Hypothalamus (tissue), 51 donors: Measurements from ENCODE around the gene COL5A2.

Experiments
- DNase-seq, 51 donors: peaks; one replicate each; lab custom pipeline; 2025; lab: John Stamatoyannopoulos, UW

COL5A2 gene

DNA sequence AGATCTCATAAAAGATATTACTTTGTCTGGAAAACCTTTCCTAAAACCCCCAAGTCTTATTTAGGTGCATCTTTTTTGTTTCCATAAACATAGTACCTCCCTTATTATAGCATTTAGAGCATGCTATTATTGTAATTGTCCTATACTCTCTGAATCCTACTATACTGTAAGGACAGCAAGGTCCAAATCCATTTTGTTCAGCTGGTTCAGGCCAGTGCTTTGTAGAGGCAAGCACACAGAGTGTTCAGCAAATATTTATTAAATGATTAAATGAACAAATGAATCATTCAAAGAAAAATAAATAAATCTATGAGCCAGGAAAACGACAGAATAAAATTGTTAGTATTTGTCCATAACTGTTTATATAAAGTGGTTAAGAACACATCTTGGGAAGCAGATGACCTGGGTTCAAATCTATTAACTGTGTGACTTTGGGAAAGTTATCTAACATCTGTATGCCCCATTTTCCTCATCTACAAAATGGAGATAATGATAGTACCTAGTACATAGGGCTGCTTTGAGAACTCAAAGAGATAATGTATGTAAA, 119.4 kb downstream of the COL5A2 start:
- no peak for DNase-seq

DNA sequence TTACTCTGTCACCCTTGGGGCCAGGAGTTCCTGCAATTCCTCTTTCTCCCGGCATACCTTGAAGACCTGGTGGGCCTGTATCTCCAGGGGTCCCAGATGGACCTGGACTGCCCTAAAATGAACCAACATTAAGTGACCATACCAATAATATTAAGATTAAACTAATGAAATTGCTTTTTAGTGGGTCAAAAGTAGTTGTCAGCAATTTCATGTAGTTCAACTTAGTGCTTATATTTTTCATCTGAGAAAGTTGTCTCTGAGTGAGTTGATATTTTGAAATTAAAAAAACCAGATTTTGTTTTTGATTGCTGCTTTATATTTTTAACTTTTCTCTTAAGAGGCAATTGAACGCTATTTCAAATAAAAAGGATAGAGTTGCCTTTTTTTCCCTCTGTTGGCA, 122.2 kb downstream of the COL5A2 start:
- no peak for DNase-seq

DNA sequence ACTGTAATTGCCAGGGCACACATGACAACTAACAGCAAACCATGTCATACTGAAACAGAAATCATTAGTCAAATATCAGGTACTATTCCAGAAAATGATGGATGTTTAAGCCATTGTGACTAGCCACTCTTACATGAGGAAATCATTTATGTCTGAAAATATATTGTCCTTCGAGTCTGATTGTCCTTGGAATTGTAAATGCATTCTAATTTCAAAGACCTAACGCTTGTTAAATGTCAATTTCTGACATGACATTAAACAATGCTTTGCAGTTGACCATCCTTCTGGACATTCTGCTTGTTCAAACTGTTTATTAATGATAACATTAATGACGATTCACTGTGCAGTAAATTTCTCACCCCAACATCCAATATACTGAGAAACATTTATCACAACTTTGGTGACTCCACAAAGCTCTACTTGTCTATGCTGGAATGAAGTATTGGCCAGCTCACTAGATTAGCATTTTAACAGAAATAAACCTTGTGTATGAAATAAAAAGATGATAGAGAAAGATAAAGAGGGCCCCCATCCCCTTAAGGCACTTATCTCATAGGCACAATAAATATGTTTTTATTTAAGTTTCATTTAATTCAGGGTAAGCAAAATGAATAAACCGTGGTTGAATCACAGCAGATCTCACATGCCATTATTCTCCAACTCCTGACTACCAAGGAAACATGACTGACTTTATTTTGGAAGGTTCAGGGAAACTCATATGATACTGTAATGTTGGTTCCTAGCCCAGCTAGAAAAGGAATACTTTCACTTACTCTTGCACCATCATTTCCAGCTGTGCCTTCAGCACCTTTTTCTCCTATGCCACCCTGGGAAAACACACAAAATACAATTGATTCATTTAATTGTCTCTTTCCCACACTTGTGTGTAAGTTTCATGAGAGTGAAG, 123.1 kb downstream of the COL5A2 start:
- DNase-seq = no peak

DNA sequence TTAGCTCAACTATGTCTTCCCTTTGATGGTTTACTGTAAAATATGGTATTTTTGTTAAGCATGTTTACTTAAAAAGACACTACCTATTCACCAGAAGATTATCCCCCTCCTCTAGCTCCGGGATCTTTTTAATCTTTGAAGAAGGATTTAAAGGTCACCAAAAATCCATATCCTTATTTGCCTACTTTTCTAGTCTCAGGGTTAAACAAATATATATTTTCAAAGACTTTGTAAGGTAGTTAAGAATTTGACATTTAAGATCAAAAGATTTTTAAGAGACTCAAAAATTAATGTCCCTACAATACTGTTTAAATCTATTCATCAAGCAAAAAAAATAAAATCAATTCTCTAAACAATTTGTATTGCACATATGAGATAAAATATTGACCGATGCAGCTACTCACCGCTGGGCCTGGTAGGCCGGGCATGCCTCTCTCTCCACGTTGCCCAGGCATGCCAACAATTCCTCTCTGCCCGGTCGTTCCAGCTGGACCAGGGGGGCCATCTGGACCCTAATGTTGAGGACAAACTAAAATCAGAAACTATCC, 129.3 kb downstream of the COL5A2 start:
- no peak for DNase-seq

DNA sequence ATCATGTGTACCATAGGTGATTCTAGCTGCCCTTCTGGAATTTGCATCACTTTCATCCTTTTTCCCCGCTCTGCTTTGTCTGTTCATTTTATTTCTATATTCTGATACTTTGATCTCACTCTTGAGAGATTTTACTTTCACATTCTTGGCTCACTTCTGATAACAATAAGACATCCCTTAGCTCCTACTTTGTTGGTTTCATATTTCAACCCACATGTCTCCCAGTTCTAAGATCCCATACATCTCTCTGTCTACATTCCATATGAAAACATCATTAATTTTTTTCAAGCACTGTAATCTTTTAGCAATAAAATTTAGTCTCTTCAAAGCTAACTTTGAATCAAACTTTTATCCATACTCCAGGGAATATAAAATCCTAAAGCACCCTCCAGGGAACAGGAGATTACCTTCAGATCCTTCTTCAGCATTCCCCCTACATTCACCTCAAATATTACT, 129.8 kb downstream of the COL5A2 start:
- no peak for DNase-seq

DNA sequence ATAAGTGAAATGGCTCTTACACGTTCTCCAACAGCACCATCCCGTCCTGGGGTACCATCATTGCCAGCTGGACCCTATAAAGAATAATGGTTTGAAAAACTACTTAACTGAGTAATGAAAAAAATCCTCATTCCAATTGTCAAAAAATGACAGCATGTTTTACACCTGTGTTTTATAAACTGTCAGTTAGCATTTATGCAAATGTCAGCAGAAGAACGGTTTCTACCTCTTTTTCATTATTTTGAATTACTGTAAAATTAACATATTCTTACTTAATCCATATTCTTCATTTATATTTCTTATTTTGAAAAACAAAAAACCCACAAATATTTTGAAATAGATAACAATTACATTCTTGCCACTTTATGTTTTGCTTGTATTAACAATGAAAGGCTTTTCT, 131.4 kb downstream of the COL5A2 start:
- DNase-seq = no peak

DNA sequence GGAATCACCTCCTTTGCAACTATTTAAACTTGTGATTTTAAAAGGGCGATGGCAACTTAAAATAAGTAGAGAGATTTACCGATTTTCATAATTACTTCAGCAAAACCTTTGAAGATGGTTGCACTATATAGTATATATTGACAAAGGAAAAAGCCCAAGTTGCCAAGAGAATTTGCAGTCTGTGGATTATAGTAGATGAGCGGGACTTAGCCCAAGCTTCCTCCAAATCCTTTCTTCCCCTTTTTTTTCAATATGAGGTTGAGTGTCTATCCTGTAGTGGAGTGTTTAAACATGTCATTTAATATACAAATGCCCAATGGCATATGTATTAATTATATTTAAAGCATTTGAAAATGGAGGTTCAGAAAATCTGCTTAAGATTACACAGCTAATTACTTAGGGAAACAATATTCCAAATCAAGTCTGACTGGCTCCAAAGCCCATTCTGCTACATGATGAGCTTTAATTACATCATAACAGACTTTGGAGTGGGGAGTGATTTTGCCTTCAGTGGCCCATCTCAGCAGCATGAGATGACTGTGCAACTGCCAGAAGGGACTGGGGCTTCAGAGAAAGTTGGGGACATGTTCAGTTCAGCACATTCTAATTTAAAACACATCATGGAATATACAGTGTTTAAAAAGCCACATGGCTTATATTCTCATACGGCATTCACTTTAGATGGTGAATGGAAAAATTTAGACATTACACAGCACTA, 132.2 kb downstream of the COL5A2 start:
- DNase-seq = no peak

DNA sequence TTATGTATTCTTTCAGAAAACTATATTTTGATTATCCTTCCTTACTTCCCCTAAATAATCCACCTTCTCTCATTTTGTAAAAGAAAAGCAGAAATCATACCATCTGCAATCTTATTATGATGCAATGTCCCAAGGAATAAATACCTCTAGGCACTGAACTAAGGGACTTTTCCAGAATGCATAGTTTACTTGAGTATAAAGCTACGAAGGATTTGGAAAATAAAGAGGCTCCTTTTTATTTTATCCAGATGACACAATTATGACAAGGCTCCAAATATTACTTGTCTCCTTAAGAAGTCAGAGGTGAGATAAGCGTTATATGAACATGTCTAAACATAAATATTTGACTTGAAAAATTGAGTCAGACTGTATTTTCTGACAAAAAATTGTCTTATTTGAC, 133.2 kb downstream of the COL5A2 start:
- no peak for DNase-seq

DNA sequence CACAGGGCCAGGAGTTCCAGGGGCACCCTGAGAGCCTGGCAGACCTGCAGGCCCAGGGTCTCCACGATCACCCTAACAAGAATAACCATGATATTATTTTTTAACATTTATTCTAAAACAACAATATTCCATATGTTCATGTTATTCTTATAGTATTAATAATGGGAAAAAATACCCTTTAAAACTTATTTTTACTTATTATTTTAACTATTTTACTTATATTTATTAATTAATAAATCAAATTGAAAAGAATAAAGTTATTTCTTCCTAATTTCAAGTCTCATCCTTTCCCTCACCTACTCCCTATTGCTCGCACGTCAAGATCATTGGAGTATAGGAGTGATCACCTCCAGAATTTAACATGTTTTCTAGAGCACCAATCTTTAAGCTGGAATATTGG, 133.7 kb downstream of the COL5A2 start:
- DNase-seq = no peak

DNA sequence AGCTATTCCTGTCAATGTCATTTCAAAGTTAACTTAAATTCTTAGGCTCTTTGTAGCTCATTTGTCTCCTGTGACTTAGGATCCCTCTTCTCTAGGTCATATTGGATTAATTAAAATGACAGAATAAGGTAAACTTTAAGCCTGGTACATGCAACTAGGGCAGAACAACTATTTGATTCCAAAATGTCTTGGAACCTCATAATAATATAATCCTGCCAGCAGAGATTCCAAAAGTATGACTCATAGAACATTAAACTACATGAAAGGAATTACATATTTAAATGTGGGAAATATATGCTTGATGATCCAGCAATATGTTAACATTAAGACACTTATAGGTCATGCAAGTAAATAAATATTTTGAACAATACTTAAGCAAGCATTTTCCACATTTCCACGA, 142.0 kb downstream of the COL5A2 start:
- DNase-seq = no peak

DNA sequence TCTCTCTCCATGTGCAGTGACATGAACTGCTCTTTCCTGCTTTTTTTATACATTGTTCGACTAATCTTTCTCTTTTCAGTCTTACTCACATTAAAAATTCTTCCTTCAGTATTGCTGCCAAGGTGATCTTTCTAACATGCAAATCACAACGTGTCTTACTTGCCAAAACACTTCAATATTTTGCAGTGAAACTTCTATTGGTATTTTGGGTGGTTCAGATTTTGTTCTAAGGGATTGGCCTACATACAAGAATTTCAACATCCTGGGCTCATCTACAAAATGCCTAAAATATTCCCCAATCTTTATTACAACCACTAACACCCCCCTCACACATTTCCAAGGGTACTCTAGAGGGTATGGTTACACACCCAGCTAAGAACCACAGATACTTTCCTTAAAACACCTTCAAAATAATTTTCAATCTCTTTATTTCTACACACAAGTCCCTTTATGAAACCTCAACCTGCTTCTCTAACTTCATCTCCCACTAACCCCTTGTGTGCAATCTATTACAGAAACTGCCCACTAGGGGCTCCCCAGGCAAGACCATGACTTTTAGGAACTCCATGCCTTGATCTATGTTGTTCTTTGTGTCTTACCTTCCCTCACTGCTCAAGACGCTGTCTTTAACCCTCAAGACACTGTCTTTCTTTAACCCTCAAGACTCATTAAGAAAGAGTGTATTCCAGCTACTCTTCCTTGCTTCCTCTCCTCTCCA, 154.5 kb downstream of the COL5A2 start:
- DNase-seq = no peak

DNA sequence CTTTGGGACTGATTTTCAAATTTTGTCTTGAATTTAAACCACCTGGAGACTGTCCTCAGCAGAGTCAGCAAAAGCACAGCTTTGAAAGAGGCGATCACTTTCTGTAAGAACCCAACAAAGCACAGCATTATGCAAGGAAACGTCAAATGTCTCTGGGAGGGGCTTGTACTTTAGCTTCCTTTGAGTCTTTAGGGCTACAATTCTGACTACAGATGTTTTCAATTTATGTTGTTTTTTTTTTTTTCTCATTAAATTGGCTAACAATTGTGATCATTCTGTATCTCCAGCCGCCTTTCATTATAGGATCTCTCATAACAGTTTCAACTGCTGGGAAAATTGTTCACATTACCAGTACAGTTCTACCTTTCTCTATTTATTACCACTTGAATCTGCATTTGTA, 157.1 kb downstream of the COL5A2 start:
- DNase-seq = no peak

DNA sequence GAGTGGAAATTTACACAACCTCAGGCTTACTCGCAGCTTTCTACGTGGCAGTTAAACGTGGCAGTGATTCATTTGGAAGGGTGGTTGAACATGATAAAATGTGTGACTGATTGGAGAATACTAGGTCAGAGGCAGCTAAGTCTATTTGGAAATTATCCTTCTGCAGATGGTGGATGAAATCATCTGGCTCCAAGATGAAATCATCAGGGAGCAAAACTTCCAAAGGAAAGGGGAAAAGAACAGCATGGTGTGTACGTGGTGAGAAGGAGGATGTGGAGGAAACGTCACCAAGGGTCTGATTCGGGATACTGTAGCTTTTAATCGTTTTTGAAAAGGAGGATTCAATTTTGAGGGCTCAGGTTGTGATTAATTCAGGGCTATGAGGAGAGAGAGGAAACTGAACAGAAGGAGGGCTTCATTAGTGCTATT, 157.5 kb downstream of the COL5A2 start:
- DNase-seq = no peak

DNA sequence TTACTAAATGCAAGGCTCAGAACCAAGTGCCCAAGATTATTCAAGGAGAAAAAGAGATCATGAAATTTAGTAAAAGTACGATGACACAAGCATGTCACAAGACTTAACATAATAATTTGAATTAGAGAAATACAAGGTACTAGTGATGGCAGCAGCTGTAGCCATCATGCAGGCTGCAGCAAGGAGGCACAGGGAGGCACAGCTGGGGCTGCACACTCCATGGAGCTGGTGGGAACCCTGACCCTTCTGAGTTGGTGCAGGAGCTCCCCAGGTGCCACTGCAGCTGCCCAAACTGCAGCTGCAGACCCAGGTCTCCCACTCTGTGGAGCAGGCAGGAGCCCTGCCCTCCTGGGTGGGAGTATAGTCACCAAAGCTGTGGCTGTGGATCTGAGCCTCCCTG, 159.4 kb downstream of the COL5A2 start:
- no peak for DNase-seq

DNA sequence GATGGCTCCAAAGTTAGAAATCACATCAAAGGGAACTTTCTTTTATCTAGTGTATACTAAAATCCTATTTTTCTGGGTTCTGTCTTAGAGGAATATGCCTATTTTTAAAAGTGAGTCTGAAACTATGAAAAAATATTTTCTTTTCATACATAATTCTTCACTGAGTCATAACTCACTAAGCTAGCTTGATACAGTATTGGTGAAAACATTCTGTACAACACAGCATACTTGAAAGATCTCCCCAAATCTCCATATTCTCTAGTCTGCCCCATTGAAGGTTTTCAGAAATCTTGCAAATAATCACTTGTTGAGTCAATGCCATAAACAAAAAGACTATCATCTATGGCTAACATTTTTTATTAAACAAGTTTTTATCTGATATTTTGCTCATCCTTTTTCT, 160.9 kb downstream of the COL5A2 start:
- DNase-seq = no peak

DNA sequence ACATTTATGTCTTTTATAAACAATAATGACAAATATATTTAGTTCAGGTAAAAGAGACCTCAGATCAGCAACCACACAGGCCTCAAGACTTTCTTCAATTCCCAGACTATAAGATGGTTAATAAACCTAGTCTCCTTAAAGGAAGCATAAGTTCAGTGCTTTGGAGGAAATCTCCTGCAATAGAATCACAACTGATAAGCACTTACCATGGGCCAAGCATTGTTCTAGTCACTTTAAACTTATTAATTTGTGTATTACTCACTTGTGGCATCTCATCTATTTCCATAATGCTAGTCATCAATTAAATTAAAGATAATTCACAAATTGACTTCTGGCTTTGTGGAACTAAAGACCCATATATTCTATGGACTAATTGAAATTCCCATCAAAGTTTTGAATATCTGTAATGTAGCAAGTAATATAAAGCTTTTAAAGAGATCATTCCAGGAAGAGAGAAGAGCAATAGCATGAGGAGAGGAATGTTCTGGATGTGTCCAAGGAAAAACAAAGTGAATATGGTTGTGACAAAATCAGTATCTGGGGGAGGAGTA, 163.2 kb downstream of the COL5A2 start:
- no peak for DNase-seq

DNA sequence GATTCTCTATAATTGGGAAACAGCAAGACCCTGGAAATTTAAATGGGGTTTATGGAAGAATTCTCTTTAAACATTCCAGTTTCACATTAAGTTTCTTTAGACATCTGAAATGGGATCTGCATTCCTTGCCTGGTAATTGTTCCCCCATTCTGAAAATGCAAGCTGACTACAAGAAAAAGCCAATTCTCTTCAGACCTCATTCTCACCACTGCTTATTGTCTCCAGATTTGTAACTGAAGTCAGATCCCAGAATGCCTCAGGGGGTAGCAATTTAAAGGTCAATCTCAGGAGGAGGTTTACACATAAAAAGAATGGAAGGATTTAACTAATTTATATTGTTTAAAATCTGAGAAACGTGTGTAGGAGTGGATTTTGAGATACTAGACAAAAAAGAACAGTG, 164.2 kb downstream of the COL5A2 start:
- DNase-seq = no peak

DNA sequence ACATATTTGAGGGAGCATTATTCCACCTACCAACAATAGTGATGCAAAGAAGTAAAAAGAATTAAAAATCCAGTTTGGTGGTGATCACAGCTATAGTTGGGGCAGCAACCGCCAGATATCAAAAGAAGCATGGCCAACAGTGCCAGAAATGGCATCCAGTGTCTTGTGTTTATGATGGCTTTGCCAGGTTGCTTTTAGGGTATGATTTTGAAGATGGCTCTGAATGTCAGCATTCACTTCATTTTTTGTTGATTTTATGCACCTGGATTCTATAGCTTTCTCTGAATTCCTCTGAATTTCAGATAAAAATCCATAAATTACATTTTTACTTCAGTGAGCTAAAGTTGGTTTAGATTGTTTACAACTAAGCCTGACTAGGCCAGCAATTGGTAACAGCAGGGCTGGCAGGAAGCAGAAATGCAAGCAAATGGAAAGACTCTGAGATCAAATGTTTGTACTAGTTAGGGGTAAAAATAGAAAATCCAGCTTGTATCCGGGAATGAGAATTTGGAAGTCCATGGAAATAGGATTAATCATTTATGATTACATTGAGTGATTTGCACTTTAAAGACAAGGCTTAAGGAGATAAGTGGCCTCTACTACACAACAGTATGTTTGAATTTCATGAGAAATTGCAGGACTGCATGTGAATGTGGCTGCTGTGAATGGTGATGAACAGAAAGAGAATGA, 165.0 kb downstream of the COL5A2 start:
- no peak for DNase-seq

DNA sequence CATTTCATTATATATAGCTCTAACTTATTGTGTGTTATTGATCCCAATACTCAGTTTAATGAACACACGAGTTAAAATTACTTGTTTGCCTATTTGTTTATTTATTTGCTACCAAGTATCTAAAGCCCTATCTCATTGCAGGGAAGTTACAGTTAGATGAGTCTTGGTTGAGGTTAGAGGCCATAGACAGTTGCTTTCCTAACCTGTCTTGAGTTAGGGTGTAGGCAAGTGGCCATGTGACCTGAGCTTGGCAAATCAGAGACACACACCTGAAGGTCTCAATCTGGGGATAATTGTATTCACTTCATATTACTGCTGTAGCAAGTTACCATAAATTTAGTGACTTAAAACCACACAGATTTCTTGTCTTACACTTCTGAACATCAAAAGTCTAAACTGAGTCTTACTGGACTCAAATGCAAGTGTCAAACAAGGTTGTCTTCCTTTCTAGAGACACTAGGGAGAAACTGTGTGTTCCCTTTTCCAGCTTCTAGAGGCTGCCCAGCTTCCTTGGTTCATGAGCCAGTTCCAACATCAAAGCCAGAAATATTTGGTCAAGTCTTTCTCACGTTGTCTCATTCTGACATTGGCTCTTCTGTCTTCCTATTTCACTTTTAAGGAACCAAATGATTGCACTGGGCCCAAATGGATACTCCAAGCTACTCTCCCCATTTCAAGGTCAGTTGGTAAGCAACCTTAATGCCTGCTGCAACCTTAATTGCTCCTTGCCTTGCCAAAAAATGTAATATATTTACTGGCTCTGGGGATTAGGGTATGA, 165.7 kb downstream of the COL5A2 start:
- no peak for DNase-seq
